ENCODE measurements around the gene GDF10.

Gene GDF10

GRCh38 chr10:47296941-47297340, 3.1 kb upstream of the GDF10 start:
- no peak overlapping the region for H3K4me3 ChIP-seq (replicated peaks; ENCODE audit: insufficient read depth, low read length)
- DNase-seq (ENCODE audit: low read depth in 1 of 2, low spot score in 1 of 2), result no peak
- H3K27ac ChIP-seq (replicated peaks), result no peak overlapping the region
- no peak for TF ChIP-seq SPI1 (IDR thresholded peaks at IDR 0.05; ENCODE audit: borderline replicate concordance, low read depth)
- TF ChIP-seq REST (IDR thresholded peaks at IDR 0.05; ENCODE audit: insufficient replicate concordance, low read depth), result no peak
- no peak for TF ChIP-seq GABPA (IDR thresholded peaks at IDR 0.05; ENCODE audit: low read depth)
- TF ChIP-seq POLR2AphosphoS5 (IDR thresholded peaks at IDR 0.05; ENCODE audit: low read depth), result no peak
- TF ChIP-seq CTCF (IDR thresholded peaks at IDR 0.05; ENCODE audit: insufficient read depth, low read length), result no peak
- H3K27me3 ChIP-seq (ENCODE audit: insufficient read depth, poor library complexity, severe bottlenecking), result peaks cover 35% of the 10 kb centered on the region

GRCh38 chr10:47297866-47298540, 2.0 kb upstream of the GDF10 start:
- TF ChIP-seq POLR2AphosphoS5 (IDR thresholded peaks at IDR 0.05; ENCODE audit: low read depth) (no peak), REST (IDR thresholded peaks at IDR 0.05; ENCODE audit: insufficient replicate concordance, low read depth) (no peak), CTCF (IDR thresholded peaks at IDR 0.05; ENCODE audit: insufficient read depth, low read length) (no peak), SPI1 (IDR thresholded peaks at IDR 0.05; ENCODE audit: borderline replicate concordance, low read depth) (no peak), GABPA (IDR thresholded peaks at IDR 0.05; ENCODE audit: low read depth) (no peak)
- Histone ChIP-seq H3K27me3 (ENCODE audit: insufficient read depth, poor library complexity, severe bottlenecking) (peaks cover 34% of the 10 kb centered on the region), H3K4me3 (replicated peaks; ENCODE audit: insufficient read depth, low read length) (no peak overlapping the region), H3K27ac (replicated peaks) (no peak overlapping the region)
- DNase-seq (ENCODE audit: low read depth in 1 of 2, low spot score in 1 of 2), result no peak

GRCh38 chr10:47298715-47299114, 1.3 kb upstream of the GDF10 start:
- peaks cover 38% of the 10 kb centered on the region for H3K27me3 ChIP-seq (ENCODE audit: insufficient read depth, poor library complexity, severe bottlenecking)
- TF ChIP-seq CTCF (IDR thresholded peaks at IDR 0.05; ENCODE audit: insufficient read depth, low read length) (no peak), POLR2AphosphoS5 (IDR thresholded peaks at IDR 0.05; ENCODE audit: low read depth) (no peak), REST (IDR thresholded peaks at IDR 0.05; ENCODE audit: insufficient replicate concordance, low read depth) (no peak), GABPA (IDR thresholded peaks at IDR 0.05; ENCODE audit: low read depth) (no peak), SPI1 (IDR thresholded peaks at IDR 0.05; ENCODE audit: borderline replicate concordance, low read depth) (no peak)
- H3K4me3 ChIP-seq (replicated peaks; ENCODE audit: insufficient read depth, low read length), result no peak overlapping the region
- DNase-seq (ENCODE audit: low read depth in 1 of 2, low spot score in 1 of 2), result no peak
- no peak overlapping the region for H3K27ac ChIP-seq (replicated peaks)

All from HL-60 (cell line).